GM18870 (cell line): ENCODE results near the gene LAMB1.
"Not testable (repeated sequence)": the region's sequence is repeated elsewhere in the genome, so short reads cannot be mapped to it uniquely, and the experiment has no call there.

Source experiments
- ATAC-seq: cut with Tn5 transposase; IDR thresholded peaks from one replicate; pipeline ENCODE4 v1.9.1; 2021; ENCODE audit warnings: moderate library complexity; ENCODE audit not compliant: unreplicated experiment

The LAMB1 gene

GRCh38 chr7:107973861-107974260 is 29.1 kb downstream of the LAMB1 start:
- ATAC-seq: no peak

- ATAC-seq: no peak
These were observed 30.0 kb downstream of the LAMB1 start for GRCh38 chr7:107972941-107973376.

GRCh38 chr7:107972075-107972482 is 30.9 kb downstream of the LAMB1 start:
- ATAC-seq: no peak

- no peak for ATAC-seq
These were observed 31.3 kb downstream of the LAMB1 start for GRCh38 chr7:107971613-107972012.

- ATAC-seq: no peak
These were observed 31.9 kb downstream of the LAMB1 start for GRCh38 chr7:107971100-107971499.

GRCh38 chr7:107969856-107970255 is 33.1 kb downstream of the LAMB1 start:
- no peak for ATAC-seq

- ATAC-seq: no peak
These were observed 34.5 kb downstream of the LAMB1 start for GRCh38 chr7:107968449-107968848.

- ATAC-seq: no peak
These were observed 35.5 kb downstream of the LAMB1 start for GRCh38 chr7:107967420-107967819.

GRCh38 chr7:107966711-107967110 is 36.2 kb downstream of the LAMB1 start:
- no peak for ATAC-seq

GRCh38 chr7:107964510-107964909 is 38.5 kb downstream of the LAMB1 start:
- no peak for ATAC-seq

GRCh38 chr7:107962817-107963216 is 40.1 kb downstream of the LAMB1 start:
- no peak for ATAC-seq

- no peak for ATAC-seq
These were observed 41.6 kb downstream of the LAMB1 start for GRCh38 chr7:107961405-107961804.

- ATAC-seq: no peak
These were observed 42.7 kb downstream of the LAMB1 start for GRCh38 chr7:107960272-107960671.

GRCh38 chr7:107959527-107959898 is 43.4 kb downstream of the LAMB1 start:
- no peak for ATAC-seq

- ATAC-seq: no peak
These were observed 44.0 kb downstream of the LAMB1 start for GRCh38 chr7:107958764-107959526.

- no peak for ATAC-seq
These were observed 45.5 kb downstream of the LAMB1 start for GRCh38 chr7:107957436-107957835.

- ATAC-seq: not testable (repeated sequence)
These were observed 46.0 kb downstream of the LAMB1 start for GRCh38 chr7:107956950-107957349.

GRCh38 chr7:107955394-107955793 is 47.6 kb downstream of the LAMB1 start:
- no peak for ATAC-seq

- ATAC-seq: no peak
These were observed 49.0 kb downstream of the LAMB1 start for GRCh38 chr7:107953924-107954303.

GRCh38 chr7:107953265-107953923 is 49.6 kb downstream of the LAMB1 start:
- ATAC-seq: no peak

GRCh38 chr7:107951896-107952295 is 51.1 kb downstream of the LAMB1 start:
- ATAC-seq: no peak

- no peak for ATAC-seq
These were observed 51.7 kb downstream of the LAMB1 start for GRCh38 chr7:107951172-107951787.
